Activated gamma-delta T cell treated with Interleukin-2 at 50 U/mL for 16 hours (primary cell): ENCODE results near the gene ZKSCAN8.
"Not testable (repeated sequence)": the region's sequence is repeated elsewhere in the genome, so short reads cannot be mapped to it uniquely, and the experiment has no call there.

Experiments
- DNase-seq: peaks from one replicate; pipeline ENCODE4 v3.0.0-alpha.2; 2020

ZKSCAN8 gene

GRCh38 chr6:28141500-28142329 lies at the start of gene ZKSCAN8:
Gene ZKSCAN8, plus strand, starts transcription at chr6:28141883. Its CDS starts 6,525 bp downstream, at chr6:28148408.
- peak; percentile 76 for DNase-seq

DNA sequence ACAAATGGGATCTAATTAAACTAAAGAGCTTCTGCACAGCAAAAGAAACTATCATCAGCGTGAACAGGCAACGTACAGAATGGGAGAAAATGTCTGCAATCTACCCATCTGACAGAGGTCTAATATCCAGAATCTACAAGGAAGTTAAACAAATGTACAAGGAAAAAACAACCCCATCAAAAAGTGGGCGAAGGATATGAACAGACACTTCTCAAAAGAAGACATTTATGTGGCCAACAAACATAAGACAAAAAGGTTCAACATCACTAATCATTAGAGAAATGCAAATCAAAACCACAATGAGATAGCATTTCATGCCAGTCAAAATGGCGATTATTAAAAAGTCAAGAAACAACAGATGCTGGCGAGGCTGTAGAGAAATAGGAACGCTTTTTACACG lies 39.5 kb upstream of the ZKSCAN8 start:
- not testable (repeated sequence) for DNase-seq

DNA sequence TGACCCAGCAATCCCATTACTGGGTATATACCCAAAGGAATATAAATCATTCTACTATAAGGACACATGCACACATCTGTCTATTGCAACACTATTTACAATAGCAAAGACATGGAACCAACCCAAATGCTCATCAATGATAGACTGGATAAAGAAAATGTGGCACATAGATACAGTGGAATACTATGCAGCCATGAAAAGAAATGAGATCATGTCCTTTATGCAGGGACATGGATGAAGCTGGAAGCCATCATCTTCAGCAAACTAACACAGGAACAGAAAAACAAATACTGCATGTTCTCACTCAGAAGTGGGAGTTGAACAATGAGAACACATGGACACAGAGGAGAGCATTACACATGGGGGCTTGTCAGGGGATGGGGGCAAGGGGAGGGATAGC lies 39.0 kb upstream of the ZKSCAN8 start:
- DNase-seq = not testable (repeated sequence)

- DNase-seq = peak; percentile 84
These were observed 37.1 kb upstream of the ZKSCAN8 start for GRCh38 chr6:28104392-28105244.

- DNase-seq = no peak
These were observed 36.4 kb upstream of the ZKSCAN8 start for GRCh38 chr6:28105245-28105639.

DNA sequence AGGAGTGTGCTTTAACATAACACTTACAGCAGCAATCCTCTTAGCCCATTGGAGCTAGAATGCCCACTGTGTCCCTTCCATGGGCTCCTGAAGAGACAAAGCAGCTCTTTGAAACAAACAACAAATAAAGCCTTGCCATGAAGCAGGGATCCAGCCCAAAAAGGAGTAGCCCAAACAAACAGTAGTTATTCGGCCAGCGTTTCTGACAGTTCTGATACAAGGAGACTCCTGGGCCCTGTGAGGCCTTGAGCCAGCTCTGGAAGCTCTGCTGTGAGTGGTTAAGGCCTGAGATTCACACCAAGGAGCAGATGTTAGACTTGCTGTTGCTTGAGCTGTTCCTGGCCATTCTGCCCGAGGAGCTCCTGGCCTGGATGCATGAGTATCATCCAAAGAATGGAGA lies 34.2 kb upstream of the ZKSCAN8 start:
- DNase-seq = no peak

- DNase-seq = no peak
These were observed 29.7 kb upstream of the ZKSCAN8 start for GRCh38 chr6:28111964-28112363.

- DNase-seq = no peak
These were observed 25.9 kb upstream of the ZKSCAN8 start for GRCh38 chr6:28115799-28116198.

GRCh38 chr6:28117386-28118050 lies 24.2 kb upstream of the ZKSCAN8 start:
- DNase-seq = no peak

GRCh38 chr6:28118217-28118616 lies 23.5 kb upstream of the ZKSCAN8 start:
- DNase-seq = no peak

DNA sequence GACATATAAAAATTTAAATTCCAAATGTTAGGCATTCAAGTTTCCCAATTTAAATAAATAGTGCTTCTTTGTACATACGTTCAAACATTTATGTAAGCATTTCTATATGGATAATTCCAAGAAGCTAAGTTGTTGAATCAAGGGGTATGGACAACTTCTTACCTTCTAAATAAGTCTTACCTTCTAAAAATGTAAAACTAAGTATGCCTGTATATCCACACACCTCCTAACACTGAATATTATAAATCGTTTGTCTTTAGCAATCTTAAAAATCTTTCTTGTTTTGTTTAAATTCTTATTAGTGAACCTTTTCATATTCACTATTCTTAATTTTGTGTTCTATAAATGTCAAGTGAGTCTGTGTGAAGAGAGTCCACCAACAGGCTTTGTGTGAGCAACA lies 19.8 kb upstream of the ZKSCAN8 start:
- no peak for DNase-seq

DNA sequence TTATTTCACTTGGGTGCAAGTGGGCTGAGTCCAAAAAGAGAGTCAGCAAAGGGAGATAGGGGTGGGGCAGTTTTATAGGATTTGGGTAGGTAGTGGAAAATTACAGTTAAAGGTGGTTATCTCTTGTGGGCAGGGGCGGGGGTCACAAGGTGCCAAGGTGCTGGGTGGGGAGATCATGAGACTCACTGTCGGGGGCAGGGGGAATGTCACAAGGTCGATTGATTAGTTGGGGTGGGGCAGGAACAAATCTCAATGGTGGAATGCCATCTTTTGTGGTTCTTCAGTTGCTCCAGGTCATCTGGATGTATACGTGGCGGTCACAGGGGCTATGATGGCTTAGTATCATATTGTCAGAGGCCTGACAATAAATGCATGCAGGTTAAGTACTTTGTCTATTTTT lies 19.4 kb upstream of the ZKSCAN8 start:
- not testable (repeated sequence) for DNase-seq

DNA sequence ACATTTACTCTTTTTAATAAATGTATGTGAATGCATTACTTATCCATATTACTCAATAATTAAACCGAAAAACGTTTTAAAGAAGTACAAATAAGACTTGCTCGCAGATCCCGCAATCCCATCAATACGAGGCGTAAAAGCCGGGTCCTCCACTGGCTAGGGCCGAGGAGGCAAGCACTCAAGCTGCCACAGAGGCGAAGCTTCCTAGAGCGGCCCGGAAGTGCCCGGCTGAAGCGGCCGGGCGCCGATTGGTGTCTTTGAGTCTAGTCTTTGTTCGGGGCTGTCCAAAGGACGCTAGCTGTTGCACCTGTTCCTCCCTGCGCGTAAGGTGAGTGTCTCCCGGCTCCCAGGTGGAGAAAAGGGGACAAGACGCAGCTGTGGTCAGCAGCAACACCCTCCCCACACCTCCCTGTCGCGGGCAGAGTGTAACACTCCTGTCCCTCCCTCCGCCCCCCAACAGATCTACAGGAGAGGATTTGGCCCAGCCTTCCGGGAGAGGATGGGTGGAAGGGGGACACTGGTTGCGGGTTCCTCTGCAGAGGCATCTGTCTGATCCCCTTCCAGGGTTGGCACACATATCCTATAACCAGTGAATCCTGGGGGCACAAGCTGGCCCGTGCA lies 17.2 kb upstream of the ZKSCAN8 start, which contains the start of gene ZSCAN16:
TSS of gene ZSCAN16 (plus strand) at position 260 of the 621 bp plus-strand sequence. CDS start 835 bp downstream, outside the sequence.
- peak; percentile 78 for DNase-seq

- no peak for DNase-seq
These were observed 16.7 kb upstream of the ZKSCAN8 start for GRCh38 chr6:28124971-28125353.

DNA sequence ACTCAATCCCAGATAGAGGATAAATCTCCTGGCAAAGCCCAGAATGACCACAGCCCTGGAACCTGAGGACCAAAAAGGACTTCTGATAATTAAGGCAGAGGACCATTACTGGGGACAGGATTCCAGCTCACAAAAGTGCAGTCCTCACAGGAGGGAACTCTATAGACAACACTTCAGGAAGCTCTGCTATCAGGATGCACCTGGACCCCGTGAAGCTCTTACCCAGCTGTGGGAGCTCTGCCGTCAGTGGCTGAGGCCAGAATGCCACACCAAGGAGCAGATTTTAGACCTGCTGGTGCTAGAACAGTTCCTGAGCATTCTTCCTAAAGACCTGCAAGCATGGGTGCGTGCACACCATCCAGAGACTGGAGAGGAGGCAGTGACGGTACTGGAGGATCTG lies 16.3 kb upstream of the ZKSCAN8 start:
- DNase-seq = no peak

GRCh38 chr6:28134015-28134414 lies 7.7 kb upstream of the ZKSCAN8 start:
- no peak for DNase-seq

DNA sequence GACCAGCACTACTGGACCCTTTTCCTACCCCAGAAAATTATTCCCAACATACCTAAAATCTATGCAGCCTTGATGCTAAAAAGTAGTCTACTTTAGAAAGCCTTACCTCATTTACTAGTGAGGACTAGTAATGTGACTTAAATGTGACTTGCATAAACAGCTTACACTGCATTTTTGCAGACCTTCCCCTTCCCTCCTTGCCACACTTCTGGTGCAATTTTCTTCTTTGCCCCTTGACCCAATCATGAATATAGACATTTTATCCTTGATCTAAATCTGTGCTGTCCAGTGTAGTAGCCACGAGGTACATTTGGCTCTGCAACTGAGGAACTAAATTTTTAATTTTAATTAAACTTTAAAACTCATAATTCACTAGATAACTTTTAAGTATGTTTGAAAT lies 7.0 kb upstream of the ZKSCAN8 start:
- DNase-seq = no peak

GRCh38 chr6:28135393-28135792 lies 6.3 kb upstream of the ZKSCAN8 start:
- DNase-seq = no peak

- peak; percentile 75 for DNase-seq
These were observed 4.8 kb upstream of the ZKSCAN8 start for GRCh38 chr6:28136585-28137504.

GRCh38 chr6:28137505-28137981 lies 4.1 kb upstream of the ZKSCAN8 start:
- DNase-seq = no peak

DNA sequence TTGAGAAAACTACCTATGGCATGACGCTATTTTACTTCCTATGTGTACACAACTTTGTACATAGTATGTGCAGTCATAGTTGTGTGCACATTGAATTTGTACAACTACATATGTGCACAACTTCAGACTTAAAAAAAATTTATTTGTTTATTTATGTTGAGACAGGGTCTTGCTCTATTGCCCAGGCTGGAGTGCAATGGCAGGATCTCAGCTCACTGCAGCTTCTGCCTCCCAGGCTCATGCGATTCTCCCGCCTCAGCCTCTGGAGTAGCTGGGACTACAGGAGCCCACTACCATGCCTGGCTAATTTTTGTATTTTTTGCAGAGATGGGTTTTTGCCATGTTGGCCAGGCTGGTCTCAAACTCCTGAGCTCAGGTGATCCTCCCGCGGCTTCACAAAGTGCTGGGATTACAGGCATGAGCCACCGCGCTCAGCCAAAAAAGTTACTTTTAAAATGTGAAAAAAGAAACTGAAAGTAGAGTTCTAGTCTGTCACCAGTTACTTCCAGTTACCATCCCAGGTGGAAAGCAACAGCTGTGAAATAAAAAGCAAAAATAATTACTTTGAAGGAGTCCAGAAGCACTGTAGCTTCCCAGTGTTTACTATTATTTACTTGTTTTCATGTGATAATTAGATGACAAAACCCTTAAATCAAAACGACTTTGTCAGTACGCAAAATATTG lies 1.7 kb upstream of the ZKSCAN8 start:
- DNase-seq = no peak
